Breast epithelium (tissue), 4 donors: Measurements from ENCODE around the gene PROSER3. TPM values are rescaled to one million over a fixed set of nuclear protein-coding genes. Genes with fewer than 3 reads are reported as not detected.

ENCODE experiments used
- DNase-seq, 2 donors: peaks; one replicate each; pipeline ENCODE4 v3.0.0-alpha.2; 2019; ENCODE audit warnings: low spot score in 2 of 2
- H3K27ac ChIP-seq, 2 donors: fragments of 200-600 bp; sonication (generic) in 1 of 2; one replicate each; pipeline ENCODE4 v1.5.1; 2016 to 2019; ENCODE audit warnings: mild to moderate bottlenecking in 1 of 2
- H3K27me3 ChIP-seq, 2 donors: fragments of 200-600 bp; sonication (generic) in 1 of 2; one replicate each; pipeline versions ENCODE4 v1.5.1 to v1.6.0; 2017 to 2019; ENCODE audit warnings: control low read depth in 1 of 2, mild to moderate bottlenecking in 1 of 2
- H3K36me3 ChIP-seq: fragments of 200-600 bp; one replicate; pipeline ENCODE4 v1.5.1; 2019
- H3K4me1 ChIP-seq, 2 donors: fragments of 200-600 bp; sonication (generic); one replicate each; pipeline ENCODE4 v1.5.1; 2016 to 2019; ENCODE audit warnings: control low read depth in 1 of 2
- H3K4me3 ChIP-seq, 3 donors: fragments of 200-600 bp; sonication (generic); 1 replicate in 2 of 3; 2 replicates in 1 of 3; pipeline ENCODE4 v1.5.1; 2016 to 2019; ENCODE audit warnings: mild to moderate bottlenecking in 3 of 3, moderate library complexity in 2 of 3
- H3K9me3 ChIP-seq, 2 donors: fragments of 200-600 bp; sonication (generic) in 1 of 2; one replicate each; pipeline ENCODE4 v1.5.1; 2016 to 2019; ENCODE audit warnings: control low read depth in 1 of 2
- CTCF ChIP-seq, 3 donors: fragments of 450-650 bp; IDR thresholded peaks; one replicate each; pipeline ENCODE4 v1.5.1; 2016 to 2017; ENCODE audit warnings: antibody characterized with exemption in 3 of 3, mild to moderate bottlenecking in 3 of 3, moderate library complexity in 3 of 3
- POLR2A ChIP-seq: fragments of 450-650 bp; IDR thresholded peaks from one replicate; pipeline ENCODE4 v1.6.1; 2016; ENCODE audit warnings: antibody characterized with exemption, mild to moderate bottlenecking, moderate library complexity
- POLR2AphosphoS5 ChIP-seq, 3 donors: sonication (generic); formaldehyde crosslinking; IDR thresholded peaks; one replicate each; pipeline ENCODE4 v1.6.1; 2017; ENCODE audit warnings: antibody characterized with exemption in 3 of 3
- intact Hi-C: fragments of 100-400 bp; cut with DNase I; formaldehyde crosslinking; loops from one replicate; pipeline ENCODE4 v1.15.1; 2023; ENCODE audit warnings: low total_unique reads
- total RNA-seq, 3 donors: library from RNA; depleted of rRNA; stranded (reverse); fragments of >200 nt; gene quantifications; one replicate each; pipeline ENCODE4 v1.1.0, GENCODE V29; 2016

The PROSER3 gene
- total RNA-seq, 3 donors from 2014 or later = 5.7 to 6.4 (median 6.2) TPM

GRCh38 chr19:35731353-35731752, 26.6 kb upstream of the PROSER3 start:
- Histone ChIP-seq H3K4me1 (no peaks in the 10 kb centered on the region), H3K27me3 (no peaks in the 10 kb centered on the region), H3K9me3 (no peaks in the 10 kb centered on the region), H3K36me3 (peaks cover 14% of the 10 kb centered on the region), H3K27ac (peak overlapping the region in 1 of 2 donors; percentile 52), H3K4me3 (no peak overlapping the region)
- TF ChIP-seq CTCF (IDR thresholded peaks at IDR 0.05) (no peak), POLR2AphosphoS5 (IDR thresholded peaks at IDR 0.05) (no peak), POLR2A (no peak)
- intact Hi-C loops = no loop called here
- no peak for DNase-seq

GRCh38 chr19:35731779-35732405, 26.1 kb upstream of the PROSER3 start:
- Histone ChIP-seq H3K4me1 (no peaks in the 10 kb centered on the region), H3K4me3 (no peak overlapping the region), H3K27ac (no peak overlapping the region), H3K9me3 (no peaks in the 10 kb centered on the region), H3K27me3 (no peaks in the 10 kb centered on the region), H3K36me3 (peaks cover 14% of the 10 kb centered on the region)
- DNase-seq = no peak
- TF ChIP-seq CTCF (IDR thresholded peaks at IDR 0.05) (no peak), POLR2AphosphoS5 (IDR thresholded peaks at IDR 0.05) (no peak), POLR2A (no peak)
- intact Hi-C loops = no loop called here

- no peak for DNase-seq
- Histone ChIP-seq H3K36me3 (peaks cover 6% of the 10 kb centered on the region), H3K9me3 (no peaks in the 10 kb centered on the region), H3K27ac (no peak overlapping the region), H3K4me3 (no peak overlapping the region), H3K4me1 (no peaks in the 10 kb centered on the region), H3K27me3 (no peaks in the 10 kb centered on the region)
- TF ChIP-seq CTCF (IDR thresholded peaks at IDR 0.05) (no peak), POLR2A (no peak), POLR2AphosphoS5 (IDR thresholded peaks at IDR 0.05) (no peak)
- intact Hi-C loops = no loop called here
These were observed 25.3 kb upstream of the PROSER3 start for GRCh38 chr19:35732540-35733179.

- Histone ChIP-seq H3K4me1 (no peaks in the 10 kb centered on the region), H3K4me3 (no peak overlapping the region), H3K36me3 (peaks cover 7% of the 10 kb centered on the region), H3K27ac (no peak overlapping the region), H3K9me3 (no peaks in the 10 kb centered on the region), H3K27me3 (no peaks in the 10 kb centered on the region)
- DNase-seq = no peak
- TF ChIP-seq CTCF (IDR thresholded peaks at IDR 0.05) (no peak), POLR2A (no peak)
- intact Hi-C loops = no loop called here
These were observed 24.5 kb upstream of the PROSER3 start for GRCh38 chr19:35733180-35734125.
